GM20000 (cell line): ENCODE measurements around the gene SLC25A10.
"Not testable (repeated sequence)": the region's sequence is repeated elsewhere in the genome, so short reads cannot be mapped to it uniquely, and the experiment has no call there.

Source experiments
- DNase-seq: peaks from one replicate; pipeline ENCODE4 v3.0.0; 2012; ENCODE audit warnings: low spot score
- CTCF ChIP-seq: IDR thresholded peaks from 2 replicates; pipeline ENCODE4 v1.5.1; 2012; ENCODE audit warnings: mild to moderate bottlenecking, control low read depth; ENCODE audit errors: extremely low read depth, missing control alignments

Gene SLC25A10

GRCh38 chr17:81734405-81735263, 22.6 kb downstream of the SLC25A10 start:
- DNase-seq = no peak
- TF ChIP-seq CTCF = no peak

- no peak for TF ChIP-seq CTCF
- DNase-seq = peak; percentile 74
These were observed 23.4 kb downstream of the SLC25A10 start for GRCh38 chr17:81735264-81736102.

- no peak for TF ChIP-seq CTCF
- DNase-seq = no peak
These were observed 26.1 kb downstream of the SLC25A10 start for GRCh38 chr17:81737947-81738800.

- DNase-seq = no peak
- no peak for TF ChIP-seq CTCF
These were observed 26.8 kb downstream of the SLC25A10 start for GRCh38 chr17:81738801-81739393.

GRCh38 chr17:81739593-81739992, 27.5 kb downstream of the SLC25A10 start:
- DNase-seq = not testable (repeated sequence)

GRCh38 chr17:81740395-81740961, 28.4 kb downstream of the SLC25A10 start:
- DNase-seq = no peak
- TF ChIP-seq CTCF = no peak

- TF ChIP-seq CTCF = no peak
- DNase-seq = no peak
These were observed 29.0 kb downstream of the SLC25A10 start for GRCh38 chr17:81741049-81741593.
